AG09309 (cell line): ENCODE results near the gene CARMIL3.

ENCODE experiments used
- DNase-seq: peaks from one replicate; pipeline ENCODE4 v3.0.0-alpha.2; 2010; ENCODE audit warnings: low read depth
- H3K4me3 ChIP-seq: 2 replicates; pipeline ENCODE4 v1.5.1; 2011; ENCODE audit warnings: mild to moderate bottlenecking, low read depth, low read length, moderate library complexity; ENCODE audit not compliant: control insufficient read depth
- TF ChIP-seq, protein P1 (sequence below): IDR thresholded peaks from 2 replicates; pipeline ENCODE4 v1.5.1; 2011; ENCODE audit warnings: mild to moderate bottlenecking, low read depth, low read length, inconsistent platforms; ENCODE audit not compliant: insufficient read depth, control insufficient read depth; ENCODE audit errors: missing control alignments

The CARMIL3 gene

DNA sequence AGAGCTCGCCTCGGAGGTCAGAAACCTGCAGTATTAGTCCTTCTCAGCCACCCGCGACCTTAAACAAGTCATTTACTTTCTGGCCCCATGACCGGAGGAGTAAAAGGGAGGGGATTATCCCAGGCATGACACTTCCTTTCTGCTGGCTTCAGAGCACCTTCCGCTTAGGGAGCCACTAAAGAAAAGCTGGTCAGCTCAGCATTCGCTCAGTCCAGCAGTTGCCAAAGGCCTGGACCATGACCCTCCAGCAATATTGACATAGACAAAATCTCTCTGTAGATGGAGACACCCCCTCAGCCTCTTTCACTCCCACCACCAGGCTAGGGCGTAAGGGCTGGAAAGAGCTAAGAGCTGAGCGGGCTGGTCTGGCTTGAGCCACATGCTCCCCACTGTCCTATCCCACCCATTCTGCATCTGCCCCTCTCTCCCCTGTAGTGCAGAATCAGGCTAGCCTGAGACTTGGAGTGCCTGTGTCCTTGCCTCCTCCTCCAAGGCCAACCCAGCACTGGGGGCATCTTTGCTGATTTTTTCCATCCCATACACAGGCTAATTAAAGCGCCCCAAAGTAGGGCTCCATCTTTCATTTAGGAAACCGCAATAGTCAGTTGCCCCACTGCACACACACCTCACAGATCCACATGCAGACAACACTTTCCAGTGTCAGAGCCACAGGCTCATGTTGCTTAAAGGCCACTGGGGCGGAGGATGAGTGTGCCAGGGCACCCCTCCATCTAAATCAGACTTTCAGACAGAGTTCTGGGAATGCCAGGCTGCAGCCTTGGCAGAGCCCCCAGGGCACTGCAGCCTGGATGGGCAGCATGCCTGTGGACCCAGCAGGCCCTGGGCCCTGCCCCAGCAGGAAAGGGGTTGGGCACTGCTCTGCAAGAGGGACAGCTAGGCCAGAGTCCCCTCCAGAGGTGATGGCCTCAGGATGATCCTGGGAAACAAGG lies 15.6 kb downstream of the CARMIL3 start:
- TF ChIP-seq, protein P1, sequence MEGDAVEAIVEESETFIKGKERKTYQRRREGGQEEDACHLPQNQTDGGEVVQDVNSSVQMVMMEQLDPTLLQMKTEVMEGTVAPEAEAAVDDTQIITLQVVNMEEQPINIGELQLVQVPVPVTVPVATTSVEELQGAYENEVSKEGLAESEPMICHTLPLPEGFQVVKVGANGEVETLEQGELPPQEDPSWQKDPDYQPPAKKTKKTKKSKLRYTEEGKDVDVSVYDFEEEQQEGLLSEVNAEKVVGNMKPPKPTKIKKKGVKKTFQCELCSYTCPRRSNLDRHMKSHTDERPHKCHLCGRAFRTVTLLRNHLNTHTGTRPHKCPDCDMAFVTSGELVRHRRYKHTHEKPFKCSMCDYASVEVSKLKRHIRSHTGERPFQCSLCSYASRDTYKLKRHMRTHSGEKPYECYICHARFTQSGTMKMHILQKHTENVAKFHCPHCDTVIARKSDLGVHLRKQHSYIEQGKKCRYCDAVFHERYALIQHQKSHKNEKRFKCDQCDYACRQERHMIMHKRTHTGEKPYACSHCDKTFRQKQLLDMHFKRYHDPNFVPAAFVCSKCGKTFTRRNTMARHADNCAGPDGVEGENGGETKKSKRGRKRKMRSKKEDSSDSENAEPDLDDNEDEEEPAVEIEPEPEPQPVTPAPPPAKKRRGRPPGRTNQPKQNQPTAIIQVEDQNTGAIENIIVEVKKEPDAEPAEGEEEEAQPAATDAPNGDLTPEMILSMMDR = no peak
- H3K4me3 ChIP-seq = no peak overlapping the region
- DNase-seq = no peak

DNA sequence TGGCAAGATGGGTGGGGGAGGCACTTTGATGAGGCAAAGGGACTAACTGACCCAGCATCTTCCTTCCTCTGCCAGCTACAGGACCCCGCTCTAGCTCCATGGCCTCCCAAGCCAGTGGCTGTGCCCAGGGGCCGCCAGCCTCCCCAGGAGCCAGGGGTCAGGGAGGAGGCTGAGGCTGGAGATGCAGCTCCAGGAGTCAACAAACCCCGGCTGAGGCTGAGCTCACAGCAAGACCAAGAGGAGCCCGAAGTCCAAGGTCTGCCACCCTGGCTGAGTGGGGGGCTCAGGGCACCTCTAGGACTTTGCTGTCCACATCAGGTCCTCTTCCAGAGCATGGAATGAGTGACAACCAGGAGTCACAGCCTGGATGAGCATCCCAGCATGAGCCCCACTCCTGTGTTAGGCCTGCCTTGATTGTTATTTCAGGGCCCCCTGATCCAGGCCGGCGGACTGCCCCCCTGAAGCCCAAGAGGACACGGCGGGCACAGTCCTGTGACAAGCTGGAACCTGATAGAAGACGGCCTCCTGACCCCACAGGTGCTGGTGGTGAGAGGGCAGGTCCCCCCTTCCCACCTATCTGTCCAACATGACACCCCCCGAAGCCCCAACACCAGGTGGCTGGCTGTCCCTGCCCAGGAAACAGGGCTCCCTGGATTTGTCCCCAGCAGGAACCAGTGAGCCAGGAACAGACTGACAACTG lies 17.1 kb downstream of the CARMIL3 start:
- TF ChIP-seq, protein P1 = no peak
- no peak for DNase-seq
- H3K4me3 ChIP-seq = no peak overlapping the region

DNA sequence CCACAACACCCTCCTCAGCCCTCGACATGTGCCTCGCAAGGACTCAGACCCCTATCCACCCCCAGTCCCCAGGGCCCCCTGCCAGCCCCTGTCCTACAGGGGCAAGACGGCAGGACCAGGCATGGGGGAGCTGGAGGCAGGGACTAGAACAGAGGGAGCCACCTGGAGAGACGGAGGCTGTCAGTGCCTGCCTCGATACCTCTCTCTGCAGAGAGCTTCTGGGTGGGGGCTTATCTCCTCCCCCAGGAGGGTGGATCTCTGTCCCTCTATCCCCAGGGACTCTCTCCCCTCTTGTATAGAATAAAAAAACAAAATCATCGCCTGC lies 17.6 kb downstream of the CARMIL3 start:
- no peak overlapping the region for H3K4me3 ChIP-seq
- DNase-seq = no peak
- TF ChIP-seq, protein P1 = no peak

DNA sequence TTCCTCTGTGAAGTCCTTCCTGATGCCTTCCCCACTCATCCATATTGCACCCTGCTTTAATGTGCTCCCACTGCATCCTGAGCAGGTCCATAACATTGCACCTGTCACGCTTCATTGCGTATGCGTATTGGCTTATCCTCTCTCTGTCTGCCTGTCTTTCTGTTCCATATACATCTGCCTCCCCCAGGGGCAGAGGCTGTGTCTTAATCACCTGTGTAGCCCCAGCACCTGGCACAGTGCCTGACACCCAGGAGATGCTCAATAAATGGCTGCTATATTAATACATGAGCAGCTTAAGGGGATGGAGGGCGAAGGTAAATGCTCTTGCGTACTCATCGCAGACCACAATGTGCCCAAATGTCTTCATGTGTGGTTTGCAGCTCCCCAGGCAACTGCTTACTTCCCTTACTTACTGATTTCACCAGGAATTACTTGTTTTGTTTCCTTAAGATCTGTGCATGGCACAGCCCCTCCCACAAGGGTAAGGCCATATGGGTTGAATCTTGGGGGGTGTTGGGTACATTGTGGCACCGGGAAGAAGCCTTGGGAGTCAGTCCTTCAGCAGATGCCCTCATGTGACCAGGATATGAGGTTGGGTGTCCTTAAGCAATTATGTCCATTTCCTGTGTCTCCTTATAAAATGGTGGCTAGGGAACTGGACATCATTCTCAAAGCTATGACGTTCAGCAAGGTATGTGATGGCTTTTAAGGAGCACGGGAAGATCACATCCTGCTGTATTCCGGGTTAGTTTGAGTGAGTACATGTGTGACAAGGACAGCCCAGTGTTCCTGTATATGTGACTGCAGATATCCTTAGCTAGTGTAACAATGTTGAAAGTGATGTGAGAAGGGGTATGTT lies 18.7 kb downstream of the CARMIL3 start:
- no peak overlapping the region for H3K4me3 ChIP-seq
- DNase-seq = no peak
- TF ChIP-seq, protein P1 = no peak

DNA sequence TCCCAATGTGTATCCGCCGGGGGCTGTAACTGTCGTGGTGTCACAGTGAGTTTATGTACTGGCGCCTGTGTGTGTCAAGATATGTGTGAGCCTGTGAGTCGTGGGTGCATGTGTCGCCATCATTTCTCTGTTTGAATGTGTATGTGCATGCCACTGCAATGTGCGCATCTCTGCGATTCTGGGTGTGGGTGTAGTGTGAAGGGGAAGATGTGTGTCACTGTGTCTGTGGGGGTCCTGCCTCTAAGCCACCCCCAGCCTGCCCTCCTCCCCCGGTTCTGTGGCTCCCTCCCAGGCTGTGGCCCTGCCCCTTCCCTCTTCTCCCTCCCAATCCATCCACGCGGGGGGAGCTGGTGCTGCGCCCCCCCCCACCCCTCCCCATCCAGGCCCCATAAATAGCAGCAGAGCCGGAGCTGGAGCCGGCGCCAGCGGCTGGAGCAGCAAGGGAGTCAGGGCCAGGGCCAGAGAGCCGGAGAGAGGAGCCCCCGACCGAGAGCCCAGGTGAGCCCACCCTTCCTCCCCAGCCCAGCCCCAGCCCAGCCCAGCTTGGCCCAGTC lies 19.4 kb downstream of the CARMIL3 start, which contains the start of gene CPNE6:
TSS of gene CPNE6 (plus strand) at position 419 of the 554 bp plus-strand sequence. CDS start 1,375 bp downstream, outside the sequence.
- TF ChIP-seq, protein P1 = no peak

More for the DNA sequence above, 19.4 kb downstream of the CARMIL3 start, which contains the start of gene CPNE6:
- H3K4me3 ChIP-seq = no peak within 1 kb of the TSS
- no peak for DNase-seq
